K562 (cell line): ENCODE data around the gene CAPN7. TPM values are rescaled to one million over a fixed set of nuclear protein-coding genes. Genes with fewer than 3 reads are reported as not detected.

ENCODE experiments used
- ATAC-seq: fragments of 200-7000 bp; cut with Tn5 transposase; 3 replicates; pipeline ENCODE4 v1.9.1; 2020; ENCODE audit warnings: moderate library complexity
- BruUV-seq: library from RNA; stranded (reverse); fragments of 400-500 nt; replicated peaks from 2 replicates; lab custom pipeline; 2021; lab: Mats Ljungman, UMichigan
- CTCF ChIA-PET: fragments of 300-600 bp; formaldehyde crosslinking; extraction: SDS; loops from one replicate; lab custom pipeline; 2021; ENCODE audit warnings: low intra/inter-chr PET ratio; lab: Yijun Ruan, JAX
- POLR2A ChIA-PET: fragments of 300-600, 350-650 bp; sonication (Branson Sonifier 250); formaldehyde crosslinking; extraction: SDS; loops from one replicate; lab custom pipeline; 2021; ENCODE audit warnings: antibody characterized with exemption, inconsistent platforms; lab: Yijun Ruan, JAX
- DNase-seq, 4 experiments: peaks; one replicate each; pipeline versions ENCODE4 v3.0.0 to v3.0.0-alpha.2; 2011 to 2018; ENCODE audit warnings: low spot score in 3 of 4, mixed read lengths in 3 of 4; ENCODE audit errors: extremely low read depth in 1 of 4
- FAIRE-seq: peaks from 2 replicates; lab custom pipeline; 2011; peaks lifted over from hg19 to GRCh38; lab: Jason Lieb, UNC
- H2AFZ ChIP-seq: 2 replicates; pipeline ENCODE4 v1.6.0; 2011; ENCODE audit warnings: low read depth, low read length, control low read depth, inconsistent platforms
- H3K27ac ChIP-seq: fragments of 200-600 bp; 3 replicates; pipeline ENCODE4 v1.8.0; 2011; ENCODE audit warnings: low read depth, mild to moderate bottlenecking, control low read depth, inconsistent platforms, low read length, moderate library complexity, mixed read lengths; ENCODE audit errors: extremely low read depth
- H3K27me3 ChIP-seq, 2 experiments: fragments of 300-600 bp in 1 of 2; 2 replicates in 1 of 2; 3 replicates in 1 of 2; pipeline versions ENCODE4 v1.6.0 to v1.8.0; 2011; ENCODE audit warnings: inconsistent platforms in 2 of 2, low read length in 2 of 2, mild to moderate bottlenecking in 1 of 2, mixed read lengths in 1 of 2, moderate library complexity in 1 of 2; ENCODE audit not compliant: control insufficient read depth in 2 of 2, insufficient read depth in 2 of 2
- H3K36me3 ChIP-seq: fragments of 300-600 bp; 3 replicates; pipeline ENCODE4 v1.8.0; 2011; ENCODE audit warnings: mild to moderate bottlenecking, low read length, inconsistent platforms; ENCODE audit not compliant: control insufficient read depth, insufficient read depth
- H3K4me1 ChIP-seq, 2 experiments: fragments of 200-600 bp in 1 of 2; replicated peaks in 1 of 2; 2 replicates in 1 of 2; 3 replicates in 1 of 2; pipeline versions ENCODE4 v1.5.1 to v1.8.0; 2011; ENCODE audit warnings: inconsistent platforms in 2 of 2, low read length in 2 of 2, mild to moderate bottlenecking in 1 of 2, mixed read lengths in 1 of 2, moderate library complexity in 1 of 2; ENCODE audit not compliant: control insufficient read depth in 2 of 2, insufficient read depth in 2 of 2
- H3K4me2 ChIP-seq: 2 replicates; pipeline ENCODE4 v1.6.1; 2011; ENCODE audit warnings: low read length, control low read depth, inconsistent platforms, mixed read lengths; ENCODE audit not compliant: insufficient read depth
- H3K4me3 ChIP-seq: fragments of 200-600 bp; sonication (generic), shearing (Covaris generic); 2 replicates; pipeline ENCODE4 v1.5.1; 2016; ENCODE audit warnings: control low read depth, inconsistent platforms
- H3K79me2 ChIP-seq: fragments of 200-600 bp; 3 replicates; pipeline ENCODE4 v1.8.0; 2011; ENCODE audit warnings: low read length, inconsistent platforms; ENCODE audit not compliant: control insufficient read depth, insufficient read depth
- H3K9ac ChIP-seq, 2 experiments: 2 replicates each; pipeline versions ENCODE4 v1.6.0 to v1.6.1; 2011; ENCODE audit warnings: low read depth in 2 of 2, low read length in 2 of 2, control low read depth in 1 of 2, inconsistent platforms in 1 of 2, mild to moderate bottlenecking in 1 of 2, mixed read lengths in 1 of 2; ENCODE audit not compliant: insufficient read depth in 1 of 2
- H3K9me1 ChIP-seq: one replicate; pipeline ENCODE4 v1.6.0; 2011; ENCODE audit warnings: inconsistent platforms, mild to moderate bottlenecking, low read length, moderate library complexity; ENCODE audit not compliant: control insufficient read depth, insufficient read depth
- H3K9me3 ChIP-seq: replicated peaks from 2 replicates; pipeline ENCODE4 v1.5.1; 2011; ENCODE audit warnings: low read depth, low read length, inconsistent platforms; ENCODE audit not compliant: control insufficient read depth, insufficient read depth
- H4K20me1 ChIP-seq: replicated peaks from 2 replicates; pipeline ENCODE4 v1.6.1; 2011; ENCODE audit warnings: low read length, inconsistent platforms, mixed read lengths; ENCODE audit not compliant: control insufficient read depth, insufficient read depth
- DIDO1 ChIP-seq: fragments of 450-650 bp; IDR thresholded peaks from 2 replicates; pipeline ENCODE4 v1.6.1; 2016; ENCODE audit warnings: low read depth, missing biosample characterization, missing genetic modification characterization
- ELK3 ChIP-seq: fragments of 450-650 bp; formaldehyde crosslinking; IDR thresholded peaks from 2 replicates; pipeline ENCODE4 v1.4.0; 2020; ENCODE audit warnings: mild to moderate bottlenecking
- ESRRA ChIP-seq: fragments of 450-650 bp; IDR thresholded peaks from 2 replicates; pipeline ENCODE4 v1.6.1; 2014; ENCODE audit warnings: low read depth, mild to moderate bottlenecking, moderate library complexity, borderline replicate concordance
- FOXJ2 ChIP-seq: fragments of 200-800 bp; sonication (Bioruptor generic); IDR thresholded peaks from 2 replicates; pipeline ENCODE4 v1.6.1; 2016; ENCODE audit warnings: missing genetic modification characterization, missing compliant biosample characterization
- MAFG ChIP-seq: fragments of 450-650 bp; conservative IDR thresholded peaks from 2 replicates; pipeline ENCODE4 v1.6.1; 2016; ENCODE audit warnings: missing genetic modification characterization, missing compliant biosample characterization
- NONO ChIP-seq, 2 experiments: fragments of 200-400 bp in 1 of 2; fragments of 450-650 bp in 1 of 2; formaldehyde crosslinking in 1 of 2; IDR thresholded peaks; 2 replicates each; pipeline ENCODE4 v1.6.1; 2017; ENCODE audit warnings: low read depth in 2 of 2, mild to moderate bottlenecking in 2 of 2, moderate library complexity in 2 of 2, low read length in 1 of 2
- PYGO2 ChIP-seq: fragments of 450-650 bp; IDR thresholded peaks from 2 replicates; pipeline ENCODE4 v1.6.1; 2016; ENCODE audit warnings: mild to moderate bottlenecking, missing genetic modification characterization, moderate library complexity, missing compliant biosample characterization
- ZFP36 ChIP-seq: fragments of 150-350 bp; IDR thresholded peaks from 2 replicates; pipeline ENCODE4 v1.6.1; 2018; ENCODE audit warnings: low read length, low read depth; ENCODE audit not compliant: partially characterized antibody
- ZKSCAN8 ChIP-seq: fragments of 200-800 bp; sonication (Bioruptor generic); IDR thresholded peaks from 2 replicates; pipeline ENCODE4 v1.6.1; 2016; ENCODE audit warnings: missing genetic modification characterization, missing compliant biosample characterization
- ZNF561 ChIP-seq: fragments of 450-650 bp; formaldehyde crosslinking; conservative IDR thresholded peaks from 2 replicates; pipeline ENCODE4 v1.4.0; 2020; ENCODE audit warnings: mild to moderate bottlenecking, moderate library complexity
- WGBS: fragments of 100-300 bp; shearing (Covaris generic); methylation state at CpG from one replicate; pipeline ENCODE4 v1.1.6; 2016; ENCODE audit warnings: low coverage, mixed read lengths; ENCODE audit not compliant: insufficient coverage; ENCODE audit errors: missing lambda C conversion rate; 5-methylcytosine and 5-hydroxymethylcytosine counted together
- in situ Hi-C: fragments of 300-500 bp; cut with MboI; formaldehyde crosslinking; loops from 4 replicates; pipeline ENCODE4 v1.15.0; 2018; ENCODE audit warnings: inconsistent platforms, mixed read lengths
- intact Hi-C: fragments of 100-400 bp; cut with micrococcal nuclease; formaldehyde crosslinking; loops from 2 replicates; pipeline ENCODE4 v1.14.2; 2022
- polyA plus RNA-seq, 8 experiments: library from polyadenylated mRNA; depleted of rRNA in 4 of 8; stranded (reverse) in 5 of 8; unstranded in 3 of 8; fragments of >200 nt; fragmentation: Nextera tagmentation in 2 of 8; fragmentation: Illumina TruSeq in 1 of 8; extraction: Ambion mirVana in 2 of 8; extraction: Trizol in 1 of 8; gene quantifications; 2 replicates each; pipeline versions ENCODE4 v1.2.1 to v1.2.3, GENCODE V29; 2011 to 2014; ENCODE audit warnings: inconsistent platforms in 1 of 8, missing spikeins in 1 of 8
- total RNA-seq, 7 experiments: library from RNA; depleted of rRNA in 6 of 7; stranded (reverse); fragments of >200 nt in 6 of 7; fragmentation: Illumina TruSeq in 2 of 7; extraction: Trizol in 2 of 7; gene quantifications; 2 replicates each; pipeline versions ENCODE4 v1.2.1 to v1.2.3, GENCODE V29; 2011 to 2021; ENCODE audit warnings: low replicate concordance in 1 of 7
- TF ChIP-seq, protein P1 (sequence below): sonication (generic); formaldehyde crosslinking; IDR thresholded peaks from 2 replicates; pipeline ENCODE4 v1.8.1; 2023; ENCODE audit warnings: mild to moderate bottlenecking, missing genetic modification reagents
- TF ChIP-seq, protein P2 (sequence below): fragments of 450-650 bp; IDR thresholded peaks from 2 replicates; pipeline ENCODE4 v1.6.1; 2016; ENCODE audit warnings: missing biosample characterization, missing genetic modification characterization

CAPN7 gene
- total and polyA plus RNA-seq, 9 of the 15 experiments (the other 6 are each of a cell fraction or from before 2014, with no cell fraction given) = 6.5 to 42.7 (median 32.7) TPM

GRCh38 chr3:15205482-15205933 is 538 bp upstream of the CAPN7 start:
- Histone ChIP-seq H4K20me1 (no peaks in the 10 kb centered on the region; the same call in 1 of the 2 replicates), H3K4me2 (peak overlapping the region; percentile 93), H3K9me3 (no peaks in the 10 kb centered on the region), H3K79me2 (peaks cover 43% of the 10 kb centered on the region), H3K36me3 (peaks cover 19% of the 10 kb centered on the region), H2AFZ (peak overlapping the region; percentile 98), H3K9me1 (no peaks in the 10 kb centered on the region), H3K4me1 (peaks cover 14% of the 10 kb centered on the region in 2 experiments; a peak in 3 of 5 replicates), H3K27me3 (no peaks in the 10 kb centered on the region), H3K27ac (peak overlapping the region; percentile 89), H3K9ac (peak overlapping the region; percentile 89 to 100), H3K4me3 (peak overlapping the region; percentile 90)
- CTCF ChIA-PET = interaction anchor here (1.1 kb wide), 2 partner anchors 198 to 200 kb away, joined by 3 to 4 read pairs; no protein-coding TSS in a partner anchor
- WGBS = 4% methylated on average over 3 of the region's 3 CpGs
- FAIRE-seq = no peak
- no peak for DNase-seq
- intact Hi-C loops = loop anchor here (5.0 to 10.0 kb wide), 5 partner anchors 88 to 1349 kb away; no protein-coding TSS in a partner anchor
- no peak for ATAC-seq
- POLR2A ChIA-PET = interaction anchor here (0.6 to 5.9 kb wide), 9 partner anchors 9 to 260 kb away, joined by 3 to 41 read pairs (median 3); partner anchors contain the start of gene RBSN
- in situ Hi-C loops = loop anchor here (25.0 kb wide), 1 partner anchor 1332 kb away; no protein-coding TSS in a partner anchor
- TSS peak; percentile 92 for BruUV-seq
- no peak for TF ChIP-seq PYGO2
- TF ChIP-seq ZFP36 = no peak
- TF ChIP-seq ESRRA = no peak
- TF ChIP-seq, protein P1, sequence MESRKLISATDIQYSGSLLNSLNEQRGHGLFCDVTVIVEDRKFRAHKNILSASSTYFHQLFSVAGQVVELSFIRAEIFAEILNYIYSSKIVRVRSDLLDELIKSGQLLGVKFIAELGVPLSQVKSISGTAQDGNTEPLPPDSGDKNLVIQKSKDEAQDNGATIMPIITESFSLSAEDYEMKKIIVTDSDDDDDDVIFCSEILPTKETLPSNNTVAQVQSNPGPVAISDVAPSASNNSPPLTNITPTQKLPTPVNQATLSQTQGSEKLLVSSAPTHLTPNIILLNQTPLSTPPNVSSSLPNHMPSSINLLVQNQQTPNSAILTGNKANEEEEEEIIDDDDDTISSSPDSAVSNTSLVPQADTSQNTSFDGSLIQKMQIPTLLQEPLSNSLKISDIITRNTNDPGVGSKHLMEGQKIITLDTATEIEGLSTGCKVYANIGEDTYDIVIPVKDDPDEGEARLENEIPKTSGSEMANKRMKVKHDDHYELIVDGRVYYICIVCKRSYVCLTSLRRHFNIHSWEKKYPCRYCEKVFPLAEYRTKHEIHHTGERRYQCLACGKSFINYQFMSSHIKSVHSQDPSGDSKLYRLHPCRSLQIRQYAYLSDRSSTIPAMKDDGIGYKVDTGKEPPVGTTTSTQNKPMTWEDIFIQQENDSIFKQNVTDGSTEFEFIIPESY (CRISPR knock-in tag) = no peak
- TF ChIP-seq MAFG = 0 out of 2 replicates have a peak, but pooled peaks have one; percentile 16
- TF ChIP-seq DIDO1 = peak; percentile 75
- no peak for TF ChIP-seq NONO (IDR thresholded peaks at IDR 0.05; ENCODE audit: low read depth in 2 of 2, low read length in 1 of 2)
- no peak for TF ChIP-seq ZNF561 (CRISPR knock-in tag)
- TF ChIP-seq ELK3 (CRISPR knock-in tag) = no peak
- TF ChIP-seq ZKSCAN8 = no peak
- TF ChIP-seq, protein P2, sequence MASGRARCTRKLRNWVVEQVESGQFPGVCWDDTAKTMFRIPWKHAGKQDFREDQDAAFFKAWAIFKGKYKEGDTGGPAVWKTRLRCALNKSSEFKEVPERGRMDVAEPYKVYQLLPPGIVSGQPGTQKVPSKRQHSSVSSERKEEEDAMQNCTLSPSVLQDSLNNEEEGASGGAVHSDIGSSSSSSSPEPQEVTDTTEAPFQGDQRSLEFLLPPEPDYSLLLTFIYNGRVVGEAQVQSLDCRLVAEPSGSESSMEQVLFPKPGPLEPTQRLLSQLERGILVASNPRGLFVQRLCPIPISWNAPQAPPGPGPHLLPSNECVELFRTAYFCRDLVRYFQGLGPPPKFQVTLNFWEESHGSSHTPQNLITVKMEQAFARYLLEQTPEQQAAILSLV (tag) = no peak
- TF ChIP-seq FOXJ2 = no peak
